Colonic mucosa (tissue), 4 donors: ENCODE data around the gene GSTT2. TPM values are rescaled to one million over a fixed set of nuclear protein-coding genes. Genes with fewer than 3 reads are reported as not detected.

ENCODE experiments used
- DNase-seq: peaks from one replicate; pipeline ENCODE4 v3.0.0-alpha.2; 2020
- H3K27ac ChIP-seq: fragments of 200-600 bp; one replicate; pipeline ENCODE4 v1.8.0; 2021
- H3K27me3 ChIP-seq: fragments of 200-600 bp; one replicate; pipeline ENCODE4 v1.8.0; 2021
- H3K36me3 ChIP-seq: fragments of 200-600 bp; one replicate; pipeline ENCODE4 v1.8.0; 2021
- H3K4me1 ChIP-seq: fragments of 200-600 bp; one replicate; pipeline ENCODE4 v1.8.0; 2021; ENCODE audit warnings: mild to moderate bottlenecking
- H3K4me3 ChIP-seq: fragments of 200-600 bp; one replicate; pipeline ENCODE4 v1.8.0; 2021
- H3K9ac ChIP-seq, 2 donors: one replicate each; pipeline ENCODE4 v1.7.0; 2013; ENCODE audit warnings: control low read depth in 2 of 2, low read depth in 2 of 2, low read length in 2 of 2
- H3K9me3 ChIP-seq: fragments of 200-600 bp; one replicate; pipeline ENCODE4 v1.8.0; 2021
- CTCF ChIP-seq: fragments of 200-600 bp; IDR thresholded peaks from one replicate; pipeline ENCODE4 v1.8.0; 2022; ENCODE audit warnings: antibody characterized with exemption, mild to moderate bottlenecking
- intact Hi-C: fragments of 100-400 bp; cut with DNase I; formaldehyde crosslinking; loops from one replicate; pipeline ENCODE4 v1.14.1; 2022
- total RNA-seq, 2 donors: library from RNA; stranded (reverse); fragmentation: NEBNext Ultra II Directional in 1 of 2; extraction: Animal tissue kit (Norgen Biotek cat#: 25700) in 1 of 2; gene quantifications; one replicate each; pipeline ENCODE4 v1.2.1, GENCODE V29; 2021
- donor health status: healthy.
- donor health status: DM: no; HTN: no; CAD: no.
- donor health status: DM: no; HTN: no; CAD: no.

GSTT2 gene
- total RNA-seq, 2 donors from 2014 or later = not detected

DNA sequence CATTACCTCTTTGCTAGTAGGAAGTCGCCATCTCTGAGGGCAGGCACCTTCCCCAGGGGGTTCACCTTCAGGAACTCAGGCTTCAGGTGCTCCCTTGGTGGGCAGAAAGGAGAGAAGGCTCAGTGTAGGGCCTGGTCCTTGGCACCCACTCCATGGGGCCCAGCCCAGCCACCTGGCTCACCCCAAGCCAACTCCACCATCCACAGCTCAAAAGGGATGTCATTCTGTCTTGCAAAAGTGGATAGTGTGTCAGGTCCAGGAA, 28.0 kb downstream of the GSTT2 start:
- no peak for TF ChIP-seq CTCF
- H3K4me3 ChIP-seq = no peak overlapping the region
- intact Hi-C loops = loop anchor here (10.0 kb wide), 1 partner anchor 157 kb away; no protein-coding TSS in a partner anchor
- H3K4me1 ChIP-seq = no peaks in the 10 kb centered on the region
- H3K9me3 ChIP-seq = no peaks in the 10 kb centered on the region
- no peaks in the 10 kb centered on the region for H3K27me3 ChIP-seq
- H3K9ac ChIP-seq = no peak overlapping the region
- DNase-seq = no peak
- H3K36me3 ChIP-seq = no peaks in the 10 kb centered on the region
- H3K27ac ChIP-seq = no peak overlapping the region

- H3K9ac ChIP-seq = peak overlapping the region in 1 of 2 donors; percentile 15
- no peak overlapping the region for H3K4me3 ChIP-seq
- DNase-seq = no peak
- H3K9me3 ChIP-seq = no peaks in the 10 kb centered on the region
- H3K27ac ChIP-seq = no peak overlapping the region
- no peak for TF ChIP-seq CTCF
- H3K27me3 ChIP-seq = no peaks in the 10 kb centered on the region
- H3K36me3 ChIP-seq = no peaks in the 10 kb centered on the region
- intact Hi-C loops = loop anchor here (10.0 kb wide), 1 partner anchor 156 kb away; no protein-coding TSS in a partner anchor
- no peaks in the 10 kb centered on the region for H3K4me1 ChIP-seq
Observed at GRCh38 chr22:24008381-24009226, 28.7 kb downstream of the GSTT2 start.

GRCh38 chr22:24009227-24010017, 29.5 kb downstream of the GSTT2 start:
- TF ChIP-seq CTCF = no peak
- Histone ChIP-seq H3K9me3 (no peaks in the 10 kb centered on the region), H3K9ac (peak overlapping the region in 1 of 2 donors; percentile 15), H3K4me1 (no peaks in the 10 kb centered on the region), H3K36me3 (no peaks in the 10 kb centered on the region), H3K27me3 (no peaks in the 10 kb centered on the region), H3K4me3 (no peak overlapping the region), H3K27ac (no peak overlapping the region)
- no peak for DNase-seq
- intact Hi-C loops = loop anchor here (10.0 kb wide), 1 partner anchor 155 kb away; no protein-coding TSS in a partner anchor

DNA sequence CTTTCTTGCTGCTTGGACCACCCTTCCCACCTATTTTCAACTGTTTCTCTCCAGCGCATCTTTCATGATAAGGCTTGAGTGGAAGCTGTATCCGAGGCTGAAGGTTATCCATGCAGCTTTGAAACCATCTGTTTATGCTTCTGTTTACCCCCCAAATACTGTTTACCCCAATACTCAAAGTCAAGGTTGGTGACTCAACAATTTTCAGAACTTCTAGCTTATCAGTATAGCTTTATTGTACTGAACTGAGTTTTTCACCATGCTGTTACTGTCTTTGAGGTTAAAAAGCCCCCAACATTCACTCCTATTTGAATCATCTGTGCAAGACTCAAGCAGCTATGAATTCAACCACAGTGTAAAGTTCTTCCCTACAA, 30.1 kb downstream of the GSTT2 start:
- Histone ChIP-seq H3K9ac (no peak overlapping the region), H3K4me3 (no peak overlapping the region), H3K4me1 (no peaks in the 10 kb centered on the region), H3K27me3 (no peaks in the 10 kb centered on the region), H3K36me3 (no peaks in the 10 kb centered on the region), H3K9me3 (no peaks in the 10 kb centered on the region), H3K27ac (no peak overlapping the region)
- intact Hi-C loops = no loop called here
- no peak for DNase-seq
- no peak for TF ChIP-seq CTCF

GRCh38 chr22:24011735-24012068, 31.8 kb downstream of the GSTT2 start:
- TF ChIP-seq CTCF = no peak
- Histone ChIP-seq H3K4me1 (no peaks in the 10 kb centered on the region), H3K9ac (peak overlapping the region; percentile 80 to 89), H3K27ac (peak overlapping the region; percentile 88), H3K27me3 (no peaks in the 10 kb centered on the region), H3K36me3 (no peaks in the 10 kb centered on the region), H3K9me3 (no peaks in the 10 kb centered on the region), H3K4me3 (peak overlapping the region; percentile 97)
- intact Hi-C loops = no loop called here
- DNase-seq = no peak
